IMR-90 (cell line): ENCODE results near the gene KRT9.

Experiments
- CEBPB ChIP-seq: IDR thresholded peaks from 2 replicates; pipeline ENCODE4 v1.6.1; 2012; ENCODE audit warnings: low read depth, low read length, improper control_type of control experiment
- TF ChIP-seq, protein P1 (sequence below): conservative IDR thresholded peaks from 2 replicates; pipeline ENCODE4 v1.5.1; 2012; ENCODE audit warnings: mild to moderate bottlenecking, low read depth, low read length, improper control_type of control experiment

DNA sequence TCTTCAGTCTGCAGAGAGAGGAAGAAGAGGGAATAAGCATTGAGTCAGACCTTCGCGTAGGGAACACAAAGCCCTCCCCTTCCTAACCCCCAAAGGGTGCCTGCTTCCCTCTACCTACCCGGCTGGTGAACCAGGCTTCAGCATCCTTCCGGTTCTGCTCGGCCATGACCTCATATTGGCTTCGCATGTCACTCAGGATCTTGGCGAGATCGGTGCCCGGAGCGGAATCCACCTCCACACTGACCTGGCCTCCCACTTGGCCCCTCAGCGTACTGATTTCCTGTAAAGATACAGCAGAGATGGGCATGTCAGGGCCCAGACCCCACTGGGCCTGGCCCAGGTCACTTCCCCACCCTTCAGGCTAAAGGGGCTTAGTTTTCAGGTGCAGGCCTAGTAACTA lies 47.6 kb downstream of the KRT9 start:
- TF ChIP-seq CEBPB, result no peak
- TF ChIP-seq, protein P1, sequence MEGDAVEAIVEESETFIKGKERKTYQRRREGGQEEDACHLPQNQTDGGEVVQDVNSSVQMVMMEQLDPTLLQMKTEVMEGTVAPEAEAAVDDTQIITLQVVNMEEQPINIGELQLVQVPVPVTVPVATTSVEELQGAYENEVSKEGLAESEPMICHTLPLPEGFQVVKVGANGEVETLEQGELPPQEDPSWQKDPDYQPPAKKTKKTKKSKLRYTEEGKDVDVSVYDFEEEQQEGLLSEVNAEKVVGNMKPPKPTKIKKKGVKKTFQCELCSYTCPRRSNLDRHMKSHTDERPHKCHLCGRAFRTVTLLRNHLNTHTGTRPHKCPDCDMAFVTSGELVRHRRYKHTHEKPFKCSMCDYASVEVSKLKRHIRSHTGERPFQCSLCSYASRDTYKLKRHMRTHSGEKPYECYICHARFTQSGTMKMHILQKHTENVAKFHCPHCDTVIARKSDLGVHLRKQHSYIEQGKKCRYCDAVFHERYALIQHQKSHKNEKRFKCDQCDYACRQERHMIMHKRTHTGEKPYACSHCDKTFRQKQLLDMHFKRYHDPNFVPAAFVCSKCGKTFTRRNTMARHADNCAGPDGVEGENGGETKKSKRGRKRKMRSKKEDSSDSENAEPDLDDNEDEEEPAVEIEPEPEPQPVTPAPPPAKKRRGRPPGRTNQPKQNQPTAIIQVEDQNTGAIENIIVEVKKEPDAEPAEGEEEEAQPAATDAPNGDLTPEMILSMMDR, result no peak
